H9 (cell line): Measurements from ENCODE around the gene PRPF18. TPM values are rescaled to one million over a fixed set of nuclear protein-coding genes. Genes with fewer than 3 reads are reported as not detected.

Source experiments
- DNase-seq: peaks from one replicate; pipeline ENCODE4 v3.0.0-alpha.2; 2017
- H2AFZ ChIP-seq: one replicate; pipeline ENCODE4 v1.6.1; 2013; ENCODE audit warnings: mild to moderate bottlenecking, low read length, control low read depth, moderate library complexity
- H2AK5ac ChIP-seq: 2 replicates; pipeline ENCODE4 v1.6.1; 2013; ENCODE audit warnings: low read length, control low read depth, mixed read lengths; ENCODE audit not compliant: insufficient read length
- H2BK120ac ChIP-seq: one replicate; pipeline ENCODE4 v1.6.1; 2013; ENCODE audit warnings: low read depth, mild to moderate bottlenecking, low read length, control low read depth, inconsistent platforms; ENCODE audit not compliant: poor library complexity, severe bottlenecking
- H2BK12ac ChIP-seq: 2 replicates; pipeline ENCODE4 v1.6.1; 2013; ENCODE audit warnings: low read length, control low read depth, mixed read lengths, low read depth; ENCODE audit not compliant: insufficient read length
- H2BK15ac ChIP-seq: 2 replicates; pipeline ENCODE4 v1.6.1; 2013; ENCODE audit warnings: low read depth, low read length, control low read depth
- H2BK20ac ChIP-seq: one replicate; pipeline ENCODE4 v1.6.1; 2013; ENCODE audit warnings: low read depth, mild to moderate bottlenecking, low read length, control low read depth, inconsistent platforms; ENCODE audit not compliant: poor library complexity, severe bottlenecking
- H2BK5ac ChIP-seq: 2 replicates; pipeline ENCODE4 v1.6.1; 2013; ENCODE audit warnings: low read length, control low read depth, mixed read lengths; ENCODE audit not compliant: insufficient read length
- H3K14ac ChIP-seq: 2 replicates; pipeline ENCODE4 v1.6.1; 2013; ENCODE audit warnings: low read length, control low read depth; ENCODE audit not compliant: insufficient read depth
- H3K18ac ChIP-seq: 2 replicates; pipeline ENCODE4 v1.6.1; 2013; ENCODE audit warnings: low read depth, mild to moderate bottlenecking, mixed read lengths, low read length, control low read depth; ENCODE audit not compliant: insufficient read length
- H3K23ac ChIP-seq: 2 replicates; pipeline ENCODE4 v1.6.1; 2013; ENCODE audit warnings: low read length, control low read depth, mixed read lengths, low read depth; ENCODE audit not compliant: insufficient read length
- H3K23me2 ChIP-seq: 2 replicates; pipeline ENCODE4 v1.6.1; 2013; ENCODE audit warnings: low read depth, mild to moderate bottlenecking, mixed read lengths, low read length, control low read depth; ENCODE audit not compliant: insufficient read length, poor library complexity, severe bottlenecking
- H3K27ac ChIP-seq: 2 replicates; pipeline ENCODE4 v1.5.1; 2013; ENCODE audit warnings: low read length, control low read depth, mixed read lengths, low read depth; ENCODE audit not compliant: insufficient read length
- H3K27me3 ChIP-seq: 2 replicates; pipeline ENCODE4 v1.6.1; 2013; ENCODE audit warnings: low read length, control low read depth, inconsistent platforms; ENCODE audit not compliant: insufficient read depth
- H3K4ac ChIP-seq: 2 replicates; pipeline ENCODE4 v1.6.1; 2013; ENCODE audit warnings: low read depth, mild to moderate bottlenecking, control low read depth, inconsistent platforms, low read length, moderate library complexity
- H3K4me1 ChIP-seq: 2 replicates; pipeline ENCODE4 v1.6.1; 2013; ENCODE audit warnings: low read length, control low read depth, inconsistent platforms; ENCODE audit not compliant: insufficient read depth
- H3K4me2 ChIP-seq: 2 replicates; pipeline ENCODE4 v1.6.1; 2013; ENCODE audit warnings: low read length, control low read depth, mixed read lengths; ENCODE audit not compliant: insufficient read length, insufficient read depth
- H3K56ac ChIP-seq: 2 replicates; pipeline ENCODE4 v1.6.1; 2013; ENCODE audit warnings: low read depth, mild to moderate bottlenecking, mixed read lengths, low read length, control low read depth; ENCODE audit not compliant: insufficient read length
- H3K79me1 ChIP-seq: 2 replicates; pipeline ENCODE4 v1.6.1; 2013; ENCODE audit warnings: low read depth, mild to moderate bottlenecking, moderate library complexity, low read length, control low read depth, inconsistent platforms; ENCODE audit not compliant: insufficient read depth, poor library complexity, severe bottlenecking
- H3K79me2 ChIP-seq: 2 replicates; pipeline ENCODE4 v1.6.1; 2013; ENCODE audit warnings: low read length, control low read depth, inconsistent platforms; ENCODE audit not compliant: insufficient read depth
- H3K9ac ChIP-seq: 2 replicates; pipeline ENCODE4 v1.6.1; 2013; ENCODE audit warnings: low read length, control low read depth, mixed read lengths; ENCODE audit not compliant: insufficient read length; ENCODE audit errors: extremely low read depth
- H3K9me3 ChIP-seq: one replicate; pipeline ENCODE4 v1.6.1; 2013; ENCODE audit warnings: low read depth, low read length, inconsistent platforms; ENCODE audit not compliant: control insufficient read depth
- H3T11ph ChIP-seq: one replicate; pipeline ENCODE4 v1.6.1; 2013; ENCODE audit warnings: mild to moderate bottlenecking, low read length, control low read depth, inconsistent platforms
- H4K20me1 ChIP-seq: one replicate; pipeline ENCODE4 v1.6.1; 2013; ENCODE audit not compliant: control insufficient read depth, insufficient read length, insufficient read depth
- H4K5ac ChIP-seq: 2 replicates; pipeline ENCODE4 v1.6.1; 2013; ENCODE audit warnings: low read depth, mild to moderate bottlenecking, mixed read lengths, low read length, control low read depth; ENCODE audit not compliant: insufficient read length
- H4K8ac ChIP-seq: replicated peaks from 2 replicates; pipeline ENCODE4 v1.6.1; 2013; ENCODE audit warnings: low read length, control low read depth, mixed read lengths, low read depth; ENCODE audit not compliant: insufficient read length
- H4K91ac ChIP-seq: 2 replicates; pipeline ENCODE4 v1.6.1; 2013; ENCODE audit warnings: low read depth, mild to moderate bottlenecking, moderate library complexity, mixed read lengths, low read length, control low read depth; ENCODE audit not compliant: insufficient read length
- H3K27ac Mint-ChIP-seq, 3 experiments: 2 replicates in 2 of 3; 3 replicates in 1 of 3; pipeline ENCODE4 v1.8.0; 2020 to 2021; ENCODE audit warnings: mixed read lengths in 3 of 3, mild to moderate bottlenecking in 1 of 3, moderate library complexity in 1 of 3
- H3K27me3 Mint-ChIP-seq: 2 replicates; pipeline ENCODE4 v1.8.0; 2021; ENCODE audit warnings: low read depth, mild to moderate bottlenecking, moderate library complexity, mixed read lengths
- H3K36me3 Mint-ChIP-seq, 3 experiments: 2 replicates in 2 of 3; 3 replicates in 1 of 3; pipeline ENCODE4 v1.8.0; 2020 to 2021; ENCODE audit warnings: low read depth in 3 of 3, mixed read lengths in 3 of 3; ENCODE audit not compliant: insufficient read depth in 1 of 3
- H3K4me1 Mint-ChIP-seq, 2 experiments: 2 replicates each; pipeline ENCODE4 v1.8.0; 2020; ENCODE audit warnings: mixed read lengths in 2 of 2
- H3K4me3 Mint-ChIP-seq, 2 experiments: 2 replicates in 1 of 2; 3 replicates in 1 of 2; pipeline ENCODE4 v1.8.0; 2020 to 2021; ENCODE audit warnings: mild to moderate bottlenecking in 2 of 2, mixed read lengths in 2 of 2, moderate library complexity in 1 of 2
- H3K9me3 Mint-ChIP-seq, 2 experiments: 2 replicates in 1 of 2; 3 replicates in 1 of 2; pipeline ENCODE4 v1.8.0; 2020; ENCODE audit warnings: mild to moderate bottlenecking in 2 of 2, mixed read lengths in 2 of 2, moderate library complexity in 1 of 2
- WGBS: extraction: QIAGEN DNeasy Blood & Tissue Kit; methylation state at CpG from one replicate; pipeline ENCODE4 v1.1.7; 2013; ENCODE audit warnings: missing lambda C conversion rate, low lambda C conversion rate, mixed read lengths; ENCODE audit not compliant: insufficient read length; ENCODE audit errors: extremely low coverage; 5-methylcytosine and 5-hydroxymethylcytosine counted together
- total RNA-seq: library from RNA; stranded (reverse); gene quantifications from 2 replicates; pipeline ENCODE4 v1.2.1, GENCODE V29; 2021
- TF ChIP-seq, protein P1 (sequence below): fragments of 200-600 bp; sonication (generic); conservative IDR thresholded peaks from 3 replicates; pipeline ENCODE4 v1.8.0; 2021; ENCODE audit warnings: antibody characterized with exemption, mild to moderate bottlenecking

Gene PRPF18
- total RNA-seq, 1 experiment from 2014 or later, result 17.1 TPM

DNA sequence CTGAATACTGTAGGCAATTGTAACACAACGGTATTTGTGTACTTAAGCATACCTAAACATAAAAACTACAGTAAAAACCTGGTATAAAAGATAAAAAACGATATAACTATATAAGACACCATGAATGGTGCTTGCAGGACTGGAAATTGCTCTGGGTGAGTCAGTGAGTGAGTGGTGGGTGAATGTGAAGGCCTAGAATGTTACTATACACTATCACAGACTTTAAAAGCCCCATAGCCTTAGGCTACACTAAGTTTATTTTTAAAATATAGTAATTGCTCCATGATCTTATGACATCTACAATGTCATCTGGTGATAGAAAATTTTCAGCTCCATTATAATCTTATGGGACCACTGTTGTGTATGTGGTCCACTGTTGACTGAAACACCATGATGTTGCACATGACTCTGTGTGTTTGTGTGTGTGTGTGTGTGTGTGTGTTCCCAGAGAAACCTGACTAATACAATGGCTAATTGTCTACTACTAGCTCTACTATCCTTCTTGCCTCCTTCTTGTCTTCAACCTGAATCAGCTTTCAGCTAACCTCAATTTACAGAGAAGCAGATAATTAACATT lies 27.6 kb upstream of the PRPF18 start:
- no peaks in the 10 kb centered on the region for H3K4me1 Mint-ChIP-seq
- H3K27me3 Mint-ChIP-seq, result peaks cover 8% of the 10 kb centered on the region; the same call in 1 of the 2 replicates
- TF ChIP-seq, protein P1, sequence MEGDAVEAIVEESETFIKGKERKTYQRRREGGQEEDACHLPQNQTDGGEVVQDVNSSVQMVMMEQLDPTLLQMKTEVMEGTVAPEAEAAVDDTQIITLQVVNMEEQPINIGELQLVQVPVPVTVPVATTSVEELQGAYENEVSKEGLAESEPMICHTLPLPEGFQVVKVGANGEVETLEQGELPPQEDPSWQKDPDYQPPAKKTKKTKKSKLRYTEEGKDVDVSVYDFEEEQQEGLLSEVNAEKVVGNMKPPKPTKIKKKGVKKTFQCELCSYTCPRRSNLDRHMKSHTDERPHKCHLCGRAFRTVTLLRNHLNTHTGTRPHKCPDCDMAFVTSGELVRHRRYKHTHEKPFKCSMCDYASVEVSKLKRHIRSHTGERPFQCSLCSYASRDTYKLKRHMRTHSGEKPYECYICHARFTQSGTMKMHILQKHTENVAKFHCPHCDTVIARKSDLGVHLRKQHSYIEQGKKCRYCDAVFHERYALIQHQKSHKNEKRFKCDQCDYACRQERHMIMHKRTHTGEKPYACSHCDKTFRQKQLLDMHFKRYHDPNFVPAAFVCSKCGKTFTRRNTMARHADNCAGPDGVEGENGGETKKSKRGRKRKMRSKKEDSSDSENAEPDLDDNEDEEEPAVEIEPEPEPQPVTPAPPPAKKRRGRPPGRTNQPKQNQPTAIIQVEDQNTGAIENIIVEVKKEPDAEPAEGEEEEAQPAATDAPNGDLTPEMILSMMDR, result no peak
- no peak overlapping the region for H2BK12ac ChIP-seq
- no peak overlapping the region for H3K14ac ChIP-seq
- H2BK15ac ChIP-seq, result no peak overlapping the region
- H3K56ac ChIP-seq, result no peak overlapping the region
- no peak overlapping the region for H2AFZ ChIP-seq
- peaks cover 5% of the 10 kb centered on the region for H3K9me3 ChIP-seq
- H4K5ac ChIP-seq, result no peak overlapping the region
- H4K20me1 ChIP-seq, result no peaks in the 10 kb centered on the region
- H3K79me2 ChIP-seq, result no peaks in the 10 kb centered on the region
- H3K18ac ChIP-seq, result no peak overlapping the region
- peaks cover 1 to 10% (median 3%) of the 10 kb centered on the region in 3 experiments; a peak in 5 of 7 replicates for H3K36me3 Mint-ChIP-seq
- no peak overlapping the region for H2BK20ac ChIP-seq
- H3K27me3 ChIP-seq, result no peaks in the 10 kb centered on the region
- no peak overlapping the region for H3K4ac ChIP-seq
- no peaks in the 10 kb centered on the region for H3K4me1 ChIP-seq
- H2BK5ac ChIP-seq, result no peak overlapping the region
- H2BK120ac ChIP-seq, result no peak overlapping the region
- DNase-seq, result no peak
- H4K8ac ChIP-seq, result no peak overlapping the region
- no peak overlapping the region for H3K27ac ChIP-seq
- peaks cover 9 to 12% of the 10 kb centered on the region in 2 experiments; a peak in 4 of 5 replicates for H3K9me3 Mint-ChIP-seq
- no peak overlapping the region for H3K27ac Mint-ChIP-seq
- no peak overlapping the region for H4K91ac ChIP-seq
- no peak overlapping the region for H3K9ac ChIP-seq
- H3K4me2 ChIP-seq, result no peak overlapping the region
- H3K23me2 ChIP-seq, result no peaks in the 10 kb centered on the region
- H3K4me3 Mint-ChIP-seq, result no peak overlapping the region
- H3K23ac ChIP-seq, result no peak overlapping the region
- H3T11ph ChIP-seq, result no peak overlapping the region
- no CpG with 5 or more reads among the region's 2 CpGs for WGBS
- no peaks in the 10 kb centered on the region for H3K79me1 ChIP-seq
- H2AK5ac ChIP-seq, result no peak overlapping the region
